ENCODE results near the gene ATG10. TPM values are rescaled to one million over a fixed set of nuclear protein-coding genes. Genes with fewer than 3 reads are reported as not detected.

ATG10 gene
- total and polyA plus RNA-seq, 2 of the 8 experiments (the other 6 are each of a cell fraction or from before 2014, with no cell fraction given): 3.7 to 8.8 TPM

DNA sequence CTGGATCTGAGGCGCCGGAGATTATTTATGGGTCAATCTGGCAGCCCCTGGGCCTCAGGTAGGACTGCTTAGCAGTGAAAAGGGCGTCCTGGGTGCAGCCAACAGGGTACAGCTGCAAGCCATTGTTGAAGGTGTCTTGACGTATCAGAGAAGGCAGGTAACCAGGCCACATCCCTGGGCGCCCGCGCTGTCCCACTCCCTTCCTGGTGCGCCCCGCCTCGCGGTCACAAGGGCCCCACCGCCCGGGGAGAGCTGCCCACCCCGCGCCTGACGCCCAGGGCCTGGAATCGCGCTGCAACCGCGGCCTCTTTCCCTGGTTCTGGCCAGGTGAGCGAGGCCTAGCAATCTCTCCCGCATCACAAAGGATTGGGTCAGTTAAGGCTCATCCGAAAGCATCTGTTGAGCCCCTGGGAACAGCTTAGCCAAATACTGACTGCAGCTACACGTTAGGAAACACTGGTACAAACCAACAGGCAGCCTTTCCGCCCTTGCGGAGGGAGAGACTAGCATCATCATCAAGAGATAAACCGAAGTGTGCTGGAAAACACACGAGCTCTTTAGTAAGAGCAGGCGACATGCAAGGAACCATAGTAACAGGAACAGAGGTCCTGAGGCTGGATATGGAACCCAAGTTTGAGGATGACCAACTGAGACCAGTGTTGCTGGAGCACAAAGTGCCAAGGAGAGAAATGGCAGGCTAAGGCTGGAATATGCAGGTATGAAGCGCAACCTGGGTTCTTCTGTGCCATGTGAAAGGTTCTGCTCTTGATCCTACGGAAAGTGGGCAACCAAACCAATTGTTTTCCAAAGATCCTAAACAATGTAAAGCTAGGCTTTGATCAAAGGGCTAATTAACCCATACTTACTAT lies 302.8 kb downstream of the ATG10 start (continued):
- TF ChIP-seq E2F6 (IDR thresholded peaks at IDR 0.05) (peak; percentile 12; the same call in 1 of the 2 replicates), CBX5 (IDR thresholded peaks at IDR 0.05; ENCODE audit: low read depth, low read length) (no peak), SP1 (IDR thresholded peaks at IDR 0.05; ENCODE audit: low read depth, low read length) (0 out of 2 replicates have a peak, but pooled peaks have one; percentile 25), SIRT6 (IDR thresholded peaks at IDR 0.05; ENCODE audit: low read length) (no peak), POU5F1 (IDR thresholded peaks at IDR 0.05; ENCODE audit: low read depth, low read length) (peak; percentile 67; the same call in 1 of the 2 replicates), TBP (IDR thresholded peaks at IDR 0.05; ENCODE audit: low read depth, low read length) (peak; percentile 62; the same call in 1 of the 2 replicates), EGR1 (IDR thresholded peaks at IDR 0.05; ENCODE audit: borderline replicate concordance, low read depth, low read length) (no peak), RBBP5 (IDR thresholded peaks at IDR 0.05; ENCODE audit: borderline replicate concordance, low read depth, low read length) (0 out of 2 replicates have a peak, but pooled peaks have one; percentile 38), ASH2L (IDR thresholded peaks at IDR 0.05; ENCODE audit: low read length) (peak; percentile 70), TCF12 (IDR thresholded peaks at IDR 0.05; ENCODE audit: low read depth, low read length) (peak; percentile 77; the same call in 1 of the 2 replicates), CTBP2 (IDR thresholded peaks at IDR 0.05; ENCODE audit: borderline replicate concordance, insufficient read depth, insufficient read length, low read length) (no peak), BCL11A (IDR thresholded peaks at IDR 0.05; ENCODE audit: low read depth in 2 of 2, low read length in 2 of 2) (no peak), TAF1 (IDR thresholded peaks at IDR 0.05; ENCODE audit: low read depth, low read length) (peak; percentile 66; the same call in 1 of the 2 replicates), TAF7 (optimal IDR thresholded peaks at IDR 0.05; ENCODE audit: borderline replicate concordance, low read depth, low read length) (peak; percentile 81), SP2 (IDR thresholded peaks at IDR 0.05; ENCODE audit: low read length) (no peak), ZNF274 (IDR thresholded peaks at IDR 0.05; ENCODE audit: borderline replicate concordance, extremely low read depth, low read length) (no peak), CEBPB (IDR thresholded peaks at IDR 0.05; ENCODE audit: low read depth, low read length) (no peak), USF2 (IDR thresholded peaks at IDR 0.05; ENCODE audit: low read length) (no peak; the same call in 1 of the 2 replicates), GTF2F1 (IDR thresholded peaks at IDR 0.05; ENCODE audit: borderline replicate concordance, low read depth, low read length) (no peak)

Measured in H1 (cell line).